Vagina (tissue), 2 donors: Measurements from ENCODE around the gene LANCL2. TPM values are rescaled to one million over a fixed set of nuclear protein-coding genes. Genes with fewer than 3 reads are reported as not detected.
A peak's percentile ranks its signal among the peaks of the same experiment; 100 is the strongest.

Source experiments
- DNase-seq, 2 donors: peaks; one replicate each; pipeline ENCODE4 v3.0.0-alpha.2; 2017; ENCODE audit errors: extremely low spot score in 2 of 2
- H3K27ac ChIP-seq: fragments of 200-600 bp; sonication (generic); one replicate; pipeline ENCODE4 v1.5.1; 2019
- H3K27me3 ChIP-seq: fragments of 200-600 bp; sonication (generic); one replicate; pipeline ENCODE4 v1.5.1; 2019
- H3K36me3 ChIP-seq, 2 donors: fragments of 200-600 bp; sonication (generic); one replicate each; pipeline ENCODE4 v1.5.1; 2017 to 2019
- H3K4me1 ChIP-seq: fragments of 200-600 bp; sonication (generic); one replicate; pipeline ENCODE4 v1.5.1; 2019
- H3K4me3 ChIP-seq, 2 donors: fragments of 200-600 bp; sonication (generic); 1 replicate in 1 of 2; 2 replicates in 1 of 2; pipeline ENCODE4 v1.5.1; 2016 to 2019
- H3K9me3 ChIP-seq: fragments of 200-600 bp; sonication (generic); one replicate; pipeline ENCODE4 v1.5.1; 2019
- POLR2A ChIP-seq, 2 donors: fragments of 450-650 bp; IDR thresholded peaks; one replicate each; pipeline ENCODE4 v1.6.1; 2017; ENCODE audit warnings: antibody characterized with exemption in 2 of 2, mild to moderate bottlenecking in 2 of 2, moderate library complexity in 2 of 2
- POLR2AphosphoS5 ChIP-seq, 2 donors: sonication (generic); formaldehyde crosslinking; IDR thresholded peaks; one replicate each; pipeline ENCODE4 v1.9.0; 2017; ENCODE audit warnings: antibody characterized with exemption in 2 of 2, mild to moderate bottlenecking in 2 of 2, low read depth in 1 of 2; ENCODE audit not compliant: insufficient read depth in 1 of 2
- intact Hi-C: fragments of 100-400 bp; cut with DNase I; formaldehyde crosslinking; loops from one replicate; pipeline ENCODE4 v1.15.1; 2023
- total RNA-seq: library from RNA; depleted of rRNA; stranded (reverse); fragments of >200 nt; gene quantifications from one replicate; pipeline ENCODE4 v1.2.3, GENCODE V29; 2016
- TF ChIP-seq, protein P1 (sequence below), 3 experiments: fragments of 450-650 bp in 2 of 3; fragments of 200-600 bp in 1 of 3; sonication (generic) in 1 of 3; IDR thresholded peaks; one replicate each; pipeline ENCODE4 v1.5.1; 2017 to 2019; ENCODE audit warnings: antibody characterized with exemption in 3 of 3, mild to moderate bottlenecking in 2 of 3, moderate library complexity in 2 of 3

Gene LANCL2, protein sequence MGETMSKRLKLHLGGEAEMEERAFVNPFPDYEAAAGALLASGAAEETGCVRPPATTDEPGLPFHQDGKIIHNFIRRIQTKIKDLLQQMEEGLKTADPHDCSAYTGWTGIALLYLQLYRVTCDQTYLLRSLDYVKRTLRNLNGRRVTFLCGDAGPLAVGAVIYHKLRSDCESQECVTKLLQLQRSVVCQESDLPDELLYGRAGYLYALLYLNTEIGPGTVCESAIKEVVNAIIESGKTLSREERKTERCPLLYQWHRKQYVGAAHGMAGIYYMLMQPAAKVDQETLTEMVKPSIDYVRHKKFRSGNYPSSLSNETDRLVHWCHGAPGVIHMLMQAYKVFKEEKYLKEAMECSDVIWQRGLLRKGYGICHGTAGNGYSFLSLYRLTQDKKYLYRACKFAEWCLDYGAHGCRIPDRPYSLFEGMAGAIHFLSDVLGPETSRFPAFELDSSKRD
- 7.6 TPM for total RNA-seq

DNA sequence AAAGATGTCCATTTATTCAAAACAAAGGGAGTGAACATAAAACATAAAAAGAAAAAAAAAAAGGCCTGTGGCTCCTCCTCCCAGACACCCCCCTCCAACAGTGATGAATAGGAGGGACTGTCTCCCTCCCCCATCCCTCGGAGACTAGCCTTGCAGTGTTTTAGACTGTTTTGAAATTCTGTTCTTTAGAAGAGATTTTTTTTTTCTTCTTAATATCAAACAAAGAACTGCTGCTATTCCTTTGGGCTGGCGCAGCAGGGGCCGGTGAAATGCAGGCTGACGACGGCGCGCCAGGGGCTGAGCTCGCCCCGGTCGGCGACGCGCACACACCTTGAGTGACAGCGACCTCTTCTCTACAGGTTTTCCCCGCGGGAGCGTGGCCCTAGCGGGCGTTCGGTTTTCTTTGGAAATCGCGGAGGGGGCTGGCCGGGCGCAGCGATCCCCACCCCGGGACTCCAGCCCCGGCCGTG, at the start of gene LANCL2:
TSS of gene LANCL2 (plus strand) at position 133 of the 470 bp plus-strand sequence. CDS start 689 bp downstream, outside the sequence.
- Histone ChIP-seq H3K36me3 (no peaks in the 10 kb centered on the region), H3K9me3 (no peaks in the 10 kb centered on the region), H3K4me3 (peak within 1 kb of the TSS; percentile 57 to 74), H3K27me3 (no peaks in the 10 kb centered on the region), H3K27ac (peak within 1 kb of the TSS; percentile 94), H3K4me1 (peaks cover 20% of the 10 kb centered on the region)
- TF ChIP-seq POLR2A (IDR thresholded peaks at IDR 0.05): no peak
- TF ChIP-seq, protein P1, sequence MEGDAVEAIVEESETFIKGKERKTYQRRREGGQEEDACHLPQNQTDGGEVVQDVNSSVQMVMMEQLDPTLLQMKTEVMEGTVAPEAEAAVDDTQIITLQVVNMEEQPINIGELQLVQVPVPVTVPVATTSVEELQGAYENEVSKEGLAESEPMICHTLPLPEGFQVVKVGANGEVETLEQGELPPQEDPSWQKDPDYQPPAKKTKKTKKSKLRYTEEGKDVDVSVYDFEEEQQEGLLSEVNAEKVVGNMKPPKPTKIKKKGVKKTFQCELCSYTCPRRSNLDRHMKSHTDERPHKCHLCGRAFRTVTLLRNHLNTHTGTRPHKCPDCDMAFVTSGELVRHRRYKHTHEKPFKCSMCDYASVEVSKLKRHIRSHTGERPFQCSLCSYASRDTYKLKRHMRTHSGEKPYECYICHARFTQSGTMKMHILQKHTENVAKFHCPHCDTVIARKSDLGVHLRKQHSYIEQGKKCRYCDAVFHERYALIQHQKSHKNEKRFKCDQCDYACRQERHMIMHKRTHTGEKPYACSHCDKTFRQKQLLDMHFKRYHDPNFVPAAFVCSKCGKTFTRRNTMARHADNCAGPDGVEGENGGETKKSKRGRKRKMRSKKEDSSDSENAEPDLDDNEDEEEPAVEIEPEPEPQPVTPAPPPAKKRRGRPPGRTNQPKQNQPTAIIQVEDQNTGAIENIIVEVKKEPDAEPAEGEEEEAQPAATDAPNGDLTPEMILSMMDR (IDR thresholded peaks at IDR 0.05): no peak
- no peak for DNase-seq
- intact Hi-C loops: loop anchor here (5.0 kb wide), 1 partner anchor 687 kb away; the partner anchor contains the start of genes CCT6A and PSPH

DNA sequence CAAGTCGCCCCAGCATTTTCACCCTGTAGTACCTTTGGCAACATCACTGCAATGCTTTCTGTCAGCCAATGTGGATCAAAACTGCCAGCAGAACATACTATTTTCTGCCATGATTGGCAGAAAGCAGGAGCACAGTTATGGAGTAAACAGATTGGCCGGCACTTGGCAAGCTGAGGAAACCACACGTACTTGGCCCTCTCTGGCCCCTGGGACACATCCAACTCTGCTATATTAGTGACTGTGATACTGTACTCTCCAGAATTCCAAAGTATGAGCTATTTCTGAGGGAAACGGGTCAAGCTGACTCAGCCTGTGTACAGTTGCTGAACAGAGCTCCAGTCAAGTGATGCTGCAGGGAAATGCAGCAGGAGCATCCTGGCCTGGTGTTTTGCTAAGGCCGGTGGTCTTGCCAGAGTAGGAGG, 39.8 kb upstream of the LANCL2 start:
- intact Hi-C loops: no loop called here
- DNase-seq: no peak

DNA sequence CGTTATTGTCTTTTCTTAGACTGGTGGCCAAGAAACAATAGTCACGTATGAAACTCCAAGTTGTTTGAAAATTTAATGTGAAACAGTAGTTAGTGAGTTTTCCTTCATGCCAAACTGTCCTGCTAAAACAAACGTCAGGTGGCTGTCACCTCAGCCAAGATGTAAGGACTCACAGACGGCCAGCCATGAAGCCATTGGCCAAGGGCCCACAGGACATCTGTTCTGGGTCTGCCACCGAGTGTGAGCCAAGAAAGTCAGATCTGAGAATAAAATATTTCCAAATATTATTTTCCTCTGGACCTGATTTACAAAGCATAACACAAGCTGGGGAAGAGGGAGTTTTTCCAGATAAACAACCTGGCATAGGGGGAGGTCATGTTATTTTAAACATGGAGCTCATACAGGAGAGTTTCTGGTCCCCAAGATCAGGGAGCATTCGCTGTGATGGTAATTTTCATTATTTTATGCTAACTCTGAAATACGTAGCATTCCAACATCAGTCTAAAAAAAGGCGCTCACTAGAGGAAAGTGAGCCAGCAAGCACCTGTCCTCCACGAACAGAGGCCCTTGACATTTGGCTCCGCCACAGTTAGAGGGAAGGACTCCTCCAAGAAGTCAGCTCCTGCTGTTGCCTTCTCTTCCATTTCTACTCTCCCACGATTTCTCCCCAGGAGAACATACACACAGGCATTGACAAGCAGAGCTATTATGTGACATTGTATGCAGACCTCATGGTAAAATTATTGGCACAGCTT, 38.9 kb upstream of the LANCL2 start:
- H3K36me3 ChIP-seq: no peaks in the 10 kb centered on the region
- no peak overlapping the region for H3K4me3 ChIP-seq
- no peaks in the 10 kb centered on the region for H3K4me1 ChIP-seq
- no peak overlapping the region for H3K27ac ChIP-seq
- intact Hi-C loops: no loop called here
- no peak for DNase-seq
- H3K27me3 ChIP-seq: no peaks in the 10 kb centered on the region
- TF ChIP-seq, protein P1 (IDR thresholded peaks at IDR 0.05): no peak
- no peak for TF ChIP-seq POLR2AphosphoS5 (IDR thresholded peaks at IDR 0.05; ENCODE audit: insufficient read depth in 1 of 2, low read depth in 1 of 2)
- H3K9me3 ChIP-seq: no peaks in the 10 kb centered on the region

More for the DNA sequence above, 39.8 kb upstream of the LANCL2 start:
- no peaks in the 10 kb centered on the region for H3K27me3 ChIP-seq
- no peaks in the 10 kb centered on the region for H3K9me3 ChIP-seq
- H3K27ac ChIP-seq: no peak overlapping the region
- H3K4me1 ChIP-seq: no peaks in the 10 kb centered on the region
- H3K36me3 ChIP-seq: no peaks in the 10 kb centered on the region
- TF ChIP-seq POLR2AphosphoS5 (IDR thresholded peaks at IDR 0.05; ENCODE audit: insufficient read depth in 1 of 2, low read depth in 1 of 2) (no peak), POLR2A (IDR thresholded peaks at IDR 0.05) (no peak)
- TF ChIP-seq, protein P1 (IDR thresholded peaks at IDR 0.05): no peak
- no peak overlapping the region for H3K4me3 ChIP-seq

DNA sequence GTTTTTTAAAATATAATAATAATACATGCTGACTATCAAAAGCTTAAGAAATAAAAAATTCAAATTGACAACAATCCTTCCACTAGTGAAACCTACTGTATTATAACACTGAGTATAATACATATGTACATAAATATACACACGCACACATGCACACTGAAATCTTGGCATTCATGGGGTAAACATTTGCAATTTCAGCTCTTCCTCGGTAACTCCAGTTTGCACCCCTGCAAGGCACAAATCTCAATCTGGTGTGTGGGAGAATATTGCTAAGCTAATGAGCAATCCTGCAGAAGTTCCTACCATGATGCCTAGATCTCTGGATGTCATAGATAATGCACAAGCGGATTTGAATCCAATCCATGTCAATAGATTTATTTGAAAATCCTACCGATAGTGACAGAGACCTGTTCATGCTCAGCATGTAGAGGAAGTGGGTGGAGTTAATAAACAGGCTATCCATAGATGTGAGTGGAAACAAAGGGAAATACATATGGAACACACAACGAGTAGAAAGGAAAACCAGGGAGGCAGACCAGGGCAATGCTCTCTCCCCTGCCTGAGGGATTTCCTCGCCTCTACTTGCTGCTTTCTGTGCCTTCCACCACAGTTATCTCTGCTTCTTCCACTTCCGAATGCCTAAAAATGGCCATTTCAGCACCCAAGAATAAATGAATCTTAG, 38.1 kb upstream of the LANCL2 start:
- no peak for TF ChIP-seq POLR2A (IDR thresholded peaks at IDR 0.05)
- TF ChIP-seq, protein P1 (IDR thresholded peaks at IDR 0.05): no peak
- TF ChIP-seq POLR2AphosphoS5 (IDR thresholded peaks at IDR 0.05; ENCODE audit: insufficient read depth in 1 of 2, low read depth in 1 of 2): no peak
- H3K27ac ChIP-seq: no peak overlapping the region
- intact Hi-C loops: no loop called here
- H3K36me3 ChIP-seq: no peaks in the 10 kb centered on the region
- no peak for DNase-seq
- H3K4me3 ChIP-seq: no peak overlapping the region
- no peaks in the 10 kb centered on the region for H3K27me3 ChIP-seq
- no peaks in the 10 kb centered on the region for H3K9me3 ChIP-seq
- H3K4me1 ChIP-seq: no peaks in the 10 kb centered on the region
